ENCODE data around the gene SRMS.

DNA sequence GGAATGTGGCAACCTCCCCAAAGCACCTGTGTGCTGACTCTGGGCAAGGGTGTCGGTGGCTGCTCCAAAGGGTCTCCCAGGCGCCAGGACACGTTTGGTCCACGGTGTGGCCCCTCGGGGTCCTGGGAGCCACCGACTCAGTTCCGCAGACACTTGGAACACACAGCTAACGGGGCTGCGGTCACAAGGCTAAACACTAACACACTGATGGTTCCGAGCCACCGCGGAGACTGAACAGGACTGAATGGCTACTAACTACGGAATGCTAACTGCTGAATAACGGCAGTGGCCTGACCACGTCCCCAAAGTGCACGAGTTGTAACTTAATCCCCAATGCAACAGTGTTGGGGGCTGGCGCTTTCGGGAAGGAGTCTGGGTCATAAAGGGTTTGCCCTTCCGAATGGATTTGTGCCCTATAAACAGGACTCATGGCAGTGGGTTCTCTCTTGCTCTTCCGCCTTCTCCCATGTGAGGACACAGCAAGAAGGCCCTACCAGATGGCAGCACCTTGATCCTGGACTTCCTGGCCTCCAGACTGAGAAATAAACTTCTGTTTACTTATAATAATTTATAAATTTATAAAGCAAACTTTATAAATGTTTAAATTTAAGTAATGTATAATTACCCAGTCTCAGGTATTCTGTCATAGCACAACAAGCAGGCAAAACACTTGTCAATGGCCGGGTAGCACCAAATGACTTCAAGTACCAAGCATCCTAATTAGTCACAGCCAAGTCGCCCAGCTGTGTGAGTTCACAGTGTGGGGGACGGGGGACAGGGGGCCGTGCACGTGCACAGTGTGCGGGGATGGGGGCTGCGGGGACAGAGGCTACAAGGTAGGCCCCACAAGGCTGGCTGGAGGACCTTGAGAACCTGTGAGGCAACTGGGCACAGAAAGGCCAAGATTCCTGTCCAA is 46.4 kb downstream of the SRMS start:
- TF ChIP-seq, protein P1, sequence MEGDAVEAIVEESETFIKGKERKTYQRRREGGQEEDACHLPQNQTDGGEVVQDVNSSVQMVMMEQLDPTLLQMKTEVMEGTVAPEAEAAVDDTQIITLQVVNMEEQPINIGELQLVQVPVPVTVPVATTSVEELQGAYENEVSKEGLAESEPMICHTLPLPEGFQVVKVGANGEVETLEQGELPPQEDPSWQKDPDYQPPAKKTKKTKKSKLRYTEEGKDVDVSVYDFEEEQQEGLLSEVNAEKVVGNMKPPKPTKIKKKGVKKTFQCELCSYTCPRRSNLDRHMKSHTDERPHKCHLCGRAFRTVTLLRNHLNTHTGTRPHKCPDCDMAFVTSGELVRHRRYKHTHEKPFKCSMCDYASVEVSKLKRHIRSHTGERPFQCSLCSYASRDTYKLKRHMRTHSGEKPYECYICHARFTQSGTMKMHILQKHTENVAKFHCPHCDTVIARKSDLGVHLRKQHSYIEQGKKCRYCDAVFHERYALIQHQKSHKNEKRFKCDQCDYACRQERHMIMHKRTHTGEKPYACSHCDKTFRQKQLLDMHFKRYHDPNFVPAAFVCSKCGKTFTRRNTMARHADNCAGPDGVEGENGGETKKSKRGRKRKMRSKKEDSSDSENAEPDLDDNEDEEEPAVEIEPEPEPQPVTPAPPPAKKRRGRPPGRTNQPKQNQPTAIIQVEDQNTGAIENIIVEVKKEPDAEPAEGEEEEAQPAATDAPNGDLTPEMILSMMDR (IDR thresholded peaks at IDR 0.05 in 8 of 11, conservative IDR thresholded peaks at IDR 0.05 in 3 of 11): no peak
- no peak for TF ChIP-seq POLR2AphosphoS5 (IDR thresholded peaks at IDR 0.05)

Data from spleen (tissue), 7 donors.